ENCODE results near the gene RETN. TPM values are rescaled to one million over a fixed set of nuclear protein-coding genes. Genes with fewer than 3 reads are reported as not detected.
A peak's percentile ranks its signal among the peaks of the same experiment; 100 is the strongest.

RETN gene
- polyA plus RNA-seq, 3 donors, result 42.1 to 119 (median 60.0) TPM

DNA sequence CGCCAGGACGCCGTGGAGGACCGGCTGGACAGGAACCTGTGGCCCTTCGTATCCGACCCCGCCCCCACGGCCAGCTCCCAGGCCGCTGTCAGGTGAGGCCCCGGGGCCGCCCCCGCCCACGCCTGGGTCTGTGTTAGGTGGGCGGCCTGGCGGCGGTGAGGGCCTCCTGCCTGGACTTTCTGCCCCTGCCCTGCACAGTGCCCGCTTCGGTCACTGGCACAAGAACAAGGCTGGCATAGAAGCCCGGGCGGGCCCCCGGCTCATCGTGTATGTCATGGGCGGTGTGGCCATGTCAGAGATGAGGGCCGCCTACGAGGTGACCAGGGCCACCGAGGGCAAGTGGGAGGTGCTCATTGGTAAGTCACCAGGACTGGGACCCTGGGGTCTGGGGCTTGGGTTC is 21.7 kb upstream of the RETN start:
- H2AFZ ChIP-seq (ENCODE audit: insufficient read depth, low read depth, low read length, poor library complexity, severe bottlenecking), result no peak overlapping the region
- H3K4me3 Mint-ChIP-seq, result no peak overlapping the region
- H3K9me3 Mint-ChIP-seq, result peaks cover 0 to 2% (median 0%) of the 10 kb centered on the region in 7 donors
- H3K4me1 ChIP-seq (ENCODE audit: control insufficient read depth in 1 of 2, insufficient read depth in 2 of 2, low read length in 2 of 2), result peaks cover 50 to 55% of the 10 kb centered on the region in 2 donors
- no peak overlapping the region for H3K9ac ChIP-seq (ENCODE audit: insufficient read depth, low read length, poor library complexity, severe bottlenecking)
- no peak for DNase-seq
- TF ChIP-seq, protein P1, sequence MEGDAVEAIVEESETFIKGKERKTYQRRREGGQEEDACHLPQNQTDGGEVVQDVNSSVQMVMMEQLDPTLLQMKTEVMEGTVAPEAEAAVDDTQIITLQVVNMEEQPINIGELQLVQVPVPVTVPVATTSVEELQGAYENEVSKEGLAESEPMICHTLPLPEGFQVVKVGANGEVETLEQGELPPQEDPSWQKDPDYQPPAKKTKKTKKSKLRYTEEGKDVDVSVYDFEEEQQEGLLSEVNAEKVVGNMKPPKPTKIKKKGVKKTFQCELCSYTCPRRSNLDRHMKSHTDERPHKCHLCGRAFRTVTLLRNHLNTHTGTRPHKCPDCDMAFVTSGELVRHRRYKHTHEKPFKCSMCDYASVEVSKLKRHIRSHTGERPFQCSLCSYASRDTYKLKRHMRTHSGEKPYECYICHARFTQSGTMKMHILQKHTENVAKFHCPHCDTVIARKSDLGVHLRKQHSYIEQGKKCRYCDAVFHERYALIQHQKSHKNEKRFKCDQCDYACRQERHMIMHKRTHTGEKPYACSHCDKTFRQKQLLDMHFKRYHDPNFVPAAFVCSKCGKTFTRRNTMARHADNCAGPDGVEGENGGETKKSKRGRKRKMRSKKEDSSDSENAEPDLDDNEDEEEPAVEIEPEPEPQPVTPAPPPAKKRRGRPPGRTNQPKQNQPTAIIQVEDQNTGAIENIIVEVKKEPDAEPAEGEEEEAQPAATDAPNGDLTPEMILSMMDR (IDR thresholded peaks at IDR 0.05), result no peak
- H3K27me3 ChIP-seq (ENCODE audit: control insufficient read depth in 2 of 2, insufficient read depth in 2 of 2, low read length in 2 of 2), result no peaks in the 10 kb centered on the region
- H3K27me3 Mint-ChIP-seq (ENCODE audit: low read depth in 3 of 3), result peaks cover 0 to 2% (median 2%) of the 10 kb centered on the region in 3 donors
- no peak overlapping the region for H3K27ac Mint-ChIP-seq
- peaks cover 29 to 50% of the 10 kb centered on the region in 2 donors for H3K36me3 Mint-ChIP-seq
- H3K9me3 ChIP-seq (replicated peaks in 1 of 2; ENCODE audit: control insufficient read depth in 1 of 2, insufficient read depth in 1 of 2, low read length in 2 of 2), result no peaks in the 10 kb centered on the region
- peak overlapping the region in 1 of 2 donors; percentile 73 for H3K27ac ChIP-seq (ENCODE audit: low read depth in 1 of 2, low read length in 2 of 2)
- WGBS (ENCODE audit: insufficient coverage), result 97% methylated on average over 22 of the region's 26 CpGs
- no peak overlapping the region for H3K4me3 ChIP-seq (replicated peaks in 1 of 3; ENCODE audit: low read depth in 2 of 3, low read length in 3 of 3)
- peak overlapping the region; percentile 86 for H3K4me2 ChIP-seq (replicated peaks; ENCODE audit: extremely low read depth, low read length, poor library complexity, severe bottlenecking)
- intact Hi-C loops (cut with micrococcal nuclease), result loop anchor here in 1 of 2 donors (5.0 kb wide), 1 partner anchor 35 kb away; the partner anchor contains the start of gene TRAPPC5
- H3K4me1 Mint-ChIP-seq, result peaks cover 40% of the 10 kb centered on the region
- H3K79me2 ChIP-seq (ENCODE audit: insufficient read depth, low read length), result peaks cover 46% of the 10 kb centered on the region
- H4K20me1 ChIP-seq (ENCODE audit: insufficient read depth, low read length), result peaks cover 31% of the 10 kb centered on the region
- peaks cover 27 to 50% of the 10 kb centered on the region in 2 donors for H3K36me3 ChIP-seq (replicated peaks in 1 of 2; ENCODE audit: control insufficient read depth in 1 of 2, insufficient read depth in 2 of 2, low read length in 2 of 2)

DNA sequence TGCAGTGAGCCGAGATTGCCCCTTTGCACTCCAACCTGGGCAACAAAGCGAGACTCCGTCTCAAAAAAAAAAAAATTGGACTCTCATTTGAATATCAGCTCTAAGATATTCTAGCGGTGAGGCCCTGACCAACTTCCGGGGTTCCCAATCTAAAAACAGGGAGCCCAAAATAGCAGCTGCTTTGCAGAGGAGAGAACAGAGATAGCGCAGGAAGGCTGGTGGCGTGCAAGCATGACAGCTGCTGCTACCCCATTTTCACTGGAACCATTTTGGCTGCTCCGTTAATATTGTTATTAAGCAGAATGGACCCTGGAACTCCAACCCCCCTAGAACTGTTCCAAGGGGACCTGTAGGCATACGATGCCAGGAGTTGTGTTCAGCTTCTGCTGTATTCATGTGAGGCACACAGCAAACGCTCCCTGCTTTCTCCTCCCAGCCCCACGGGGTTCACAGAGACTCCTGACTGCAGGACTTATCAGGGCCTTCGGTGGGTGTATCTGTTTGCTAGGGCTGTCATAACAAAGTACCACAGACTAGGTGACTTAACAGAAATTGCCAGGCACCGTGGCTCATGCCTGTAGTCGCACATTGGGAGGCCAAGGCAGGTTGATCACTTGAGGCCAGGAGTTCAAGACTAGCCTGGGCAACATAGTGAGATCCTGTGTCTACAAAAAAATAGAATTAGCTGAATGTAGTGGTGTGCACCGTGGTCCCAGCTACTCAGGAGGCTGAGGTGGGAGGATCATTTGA is 20.4 kb upstream of the RETN start:
- no peak for DNase-seq
- TF ChIP-seq, protein P1 (IDR thresholded peaks at IDR 0.05), result no peak
- H3K27me3 ChIP-seq (ENCODE audit: control insufficient read depth in 2 of 2, insufficient read depth in 2 of 2, low read length in 2 of 2), result no peaks in the 10 kb centered on the region
- H3K4me1 ChIP-seq (ENCODE audit: control insufficient read depth in 1 of 2, insufficient read depth in 2 of 2, low read length in 2 of 2), result peaks cover 55% of the 10 kb centered on the region in 2 donors
- peaks cover 18 to 38% of the 10 kb centered on the region in 2 donors for H3K36me3 ChIP-seq (replicated peaks in 1 of 2; ENCODE audit: control insufficient read depth in 1 of 2, insufficient read depth in 2 of 2, low read length in 2 of 2)
- WGBS (ENCODE audit: insufficient coverage), result 87% methylated on average over 9 of the region's 15 CpGs
- Mint-ChIP-seq H3K36me3 (peaks cover 22 to 38% of the 10 kb centered on the region in 2 donors), H3K9me3 (no peaks in the 10 kb centered on the region), H3K4me1 (peaks cover 48% of the 10 kb centered on the region), H3K4me3 (no peak overlapping the region), H3K27ac (peak overlapping the region in 2 of 7 donors; percentile 26 to 76), H3K27me3 (ENCODE audit: low read depth in 3 of 3) (peaks cover 0 to 2% (median 2%) of the 10 kb centered on the region in 3 donors)
- H3K4me2 ChIP-seq (replicated peaks; ENCODE audit: extremely low read depth, low read length, poor library complexity, severe bottlenecking), result no peak overlapping the region
- H4K20me1 ChIP-seq (ENCODE audit: insufficient read depth, low read length), result peaks cover 18% of the 10 kb centered on the region
- H3K79me2 ChIP-seq (ENCODE audit: insufficient read depth, low read length), result peaks cover 33% of the 10 kb centered on the region
- no peaks in the 10 kb centered on the region for H3K9me3 ChIP-seq (replicated peaks in 1 of 2; ENCODE audit: control insufficient read depth in 1 of 2, insufficient read depth in 1 of 2, low read length in 2 of 2)
- no peak overlapping the region for H3K27ac ChIP-seq (ENCODE audit: low read depth in 1 of 2, low read length in 2 of 2)
- no peak overlapping the region for H3K4me3 ChIP-seq (replicated peaks in 1 of 3; ENCODE audit: low read depth in 2 of 3, low read length in 3 of 3)
- no peak overlapping the region for H2AFZ ChIP-seq (ENCODE audit: insufficient read depth, low read depth, low read length, poor library complexity, severe bottlenecking)
- no peak overlapping the region for H3K9ac ChIP-seq (ENCODE audit: insufficient read depth, low read length, poor library complexity, severe bottlenecking)
- intact Hi-C loops (cut with micrococcal nuclease), result loop anchor here in 1 of 2 donors (5.0 kb wide), 1 partner anchor 34 kb away; the partner anchor contains the start of gene TRAPPC5
